H9 (cell line): Measurements from ENCODE around the gene ARHGEF7. TPM values are rescaled to one million over a fixed set of nuclear protein-coding genes. Genes with fewer than 3 reads are reported as not detected.

Source experiments
- DNase-seq: peaks from one replicate; pipeline ENCODE4 v3.0.0-alpha.2; 2017
- H2AFZ ChIP-seq: one replicate; pipeline ENCODE4 v1.6.1; 2013; ENCODE audit warnings: mild to moderate bottlenecking, low read length, control low read depth, moderate library complexity
- H2AK5ac ChIP-seq: 2 replicates; pipeline ENCODE4 v1.6.1; 2013; ENCODE audit warnings: low read length, control low read depth, mixed read lengths; ENCODE audit not compliant: insufficient read length
- H2BK120ac ChIP-seq: one replicate; pipeline ENCODE4 v1.6.1; 2013; ENCODE audit warnings: low read depth, mild to moderate bottlenecking, low read length, control low read depth, inconsistent platforms; ENCODE audit not compliant: poor library complexity, severe bottlenecking
- H2BK12ac ChIP-seq: 2 replicates; pipeline ENCODE4 v1.6.1; 2013; ENCODE audit warnings: low read length, control low read depth, mixed read lengths, low read depth; ENCODE audit not compliant: insufficient read length
- H2BK15ac ChIP-seq: 2 replicates; pipeline ENCODE4 v1.6.1; 2013; ENCODE audit warnings: low read depth, low read length, control low read depth
- H2BK20ac ChIP-seq: one replicate; pipeline ENCODE4 v1.6.1; 2013; ENCODE audit warnings: low read depth, mild to moderate bottlenecking, low read length, control low read depth, inconsistent platforms; ENCODE audit not compliant: poor library complexity, severe bottlenecking
- H2BK5ac ChIP-seq: 2 replicates; pipeline ENCODE4 v1.6.1; 2013; ENCODE audit warnings: low read length, control low read depth, mixed read lengths; ENCODE audit not compliant: insufficient read length
- H3K14ac ChIP-seq: 2 replicates; pipeline ENCODE4 v1.6.1; 2013; ENCODE audit warnings: low read length, control low read depth; ENCODE audit not compliant: insufficient read depth
- H3K18ac ChIP-seq: 2 replicates; pipeline ENCODE4 v1.6.1; 2013; ENCODE audit warnings: low read depth, mild to moderate bottlenecking, mixed read lengths, low read length, control low read depth; ENCODE audit not compliant: insufficient read length
- H3K23ac ChIP-seq: 2 replicates; pipeline ENCODE4 v1.6.1; 2013; ENCODE audit warnings: low read length, control low read depth, mixed read lengths, low read depth; ENCODE audit not compliant: insufficient read length
- H3K23me2 ChIP-seq: 2 replicates; pipeline ENCODE4 v1.6.1; 2013; ENCODE audit warnings: low read depth, mild to moderate bottlenecking, mixed read lengths, low read length, control low read depth; ENCODE audit not compliant: insufficient read length, poor library complexity, severe bottlenecking
- H3K27ac ChIP-seq: 2 replicates; pipeline ENCODE4 v1.5.1; 2013; ENCODE audit warnings: low read length, control low read depth, mixed read lengths, low read depth; ENCODE audit not compliant: insufficient read length
- H3K27me3 ChIP-seq: 2 replicates; pipeline ENCODE4 v1.6.1; 2013; ENCODE audit warnings: low read length, control low read depth, inconsistent platforms; ENCODE audit not compliant: insufficient read depth
- H3K4ac ChIP-seq: 2 replicates; pipeline ENCODE4 v1.6.1; 2013; ENCODE audit warnings: low read depth, mild to moderate bottlenecking, control low read depth, inconsistent platforms, low read length, moderate library complexity
- H3K4me1 ChIP-seq: 2 replicates; pipeline ENCODE4 v1.6.1; 2013; ENCODE audit warnings: low read length, control low read depth, inconsistent platforms; ENCODE audit not compliant: insufficient read depth
- H3K4me2 ChIP-seq: 2 replicates; pipeline ENCODE4 v1.6.1; 2013; ENCODE audit warnings: low read length, control low read depth, mixed read lengths; ENCODE audit not compliant: insufficient read length, insufficient read depth
- H3K56ac ChIP-seq: 2 replicates; pipeline ENCODE4 v1.6.1; 2013; ENCODE audit warnings: low read depth, mild to moderate bottlenecking, mixed read lengths, low read length, control low read depth; ENCODE audit not compliant: insufficient read length
- H3K79me1 ChIP-seq: 2 replicates; pipeline ENCODE4 v1.6.1; 2013; ENCODE audit warnings: low read depth, mild to moderate bottlenecking, moderate library complexity, low read length, control low read depth, inconsistent platforms; ENCODE audit not compliant: insufficient read depth, poor library complexity, severe bottlenecking
- H3K79me2 ChIP-seq: 2 replicates; pipeline ENCODE4 v1.6.1; 2013; ENCODE audit warnings: low read length, control low read depth, inconsistent platforms; ENCODE audit not compliant: insufficient read depth
- H3K9ac ChIP-seq: 2 replicates; pipeline ENCODE4 v1.6.1; 2013; ENCODE audit warnings: low read length, control low read depth, mixed read lengths; ENCODE audit not compliant: insufficient read length; ENCODE audit errors: extremely low read depth
- H3K9me3 ChIP-seq: one replicate; pipeline ENCODE4 v1.6.1; 2013; ENCODE audit warnings: low read depth, low read length, inconsistent platforms; ENCODE audit not compliant: control insufficient read depth
- H3T11ph ChIP-seq: one replicate; pipeline ENCODE4 v1.6.1; 2013; ENCODE audit warnings: mild to moderate bottlenecking, low read length, control low read depth, inconsistent platforms
- H4K20me1 ChIP-seq: one replicate; pipeline ENCODE4 v1.6.1; 2013; ENCODE audit not compliant: control insufficient read depth, insufficient read length, insufficient read depth
- H4K5ac ChIP-seq: 2 replicates; pipeline ENCODE4 v1.6.1; 2013; ENCODE audit warnings: low read depth, mild to moderate bottlenecking, mixed read lengths, low read length, control low read depth; ENCODE audit not compliant: insufficient read length
- H4K8ac ChIP-seq: replicated peaks from 2 replicates; pipeline ENCODE4 v1.6.1; 2013; ENCODE audit warnings: low read length, control low read depth, mixed read lengths, low read depth; ENCODE audit not compliant: insufficient read length
- H4K91ac ChIP-seq: 2 replicates; pipeline ENCODE4 v1.6.1; 2013; ENCODE audit warnings: low read depth, mild to moderate bottlenecking, moderate library complexity, mixed read lengths, low read length, control low read depth; ENCODE audit not compliant: insufficient read length
- H3K27ac Mint-ChIP-seq, 3 experiments: 2 replicates in 2 of 3; 3 replicates in 1 of 3; pipeline ENCODE4 v1.8.0; 2020 to 2021; ENCODE audit warnings: mixed read lengths in 3 of 3, mild to moderate bottlenecking in 1 of 3, moderate library complexity in 1 of 3
- H3K27me3 Mint-ChIP-seq: 2 replicates; pipeline ENCODE4 v1.8.0; 2021; ENCODE audit warnings: low read depth, mild to moderate bottlenecking, moderate library complexity, mixed read lengths
- H3K36me3 Mint-ChIP-seq, 3 experiments: 2 replicates in 2 of 3; 3 replicates in 1 of 3; pipeline ENCODE4 v1.8.0; 2020 to 2021; ENCODE audit warnings: low read depth in 3 of 3, mixed read lengths in 3 of 3; ENCODE audit not compliant: insufficient read depth in 1 of 3
- H3K4me1 Mint-ChIP-seq, 2 experiments: 2 replicates each; pipeline ENCODE4 v1.8.0; 2020; ENCODE audit warnings: mixed read lengths in 2 of 2
- H3K4me3 Mint-ChIP-seq, 2 experiments: 2 replicates in 1 of 2; 3 replicates in 1 of 2; pipeline ENCODE4 v1.8.0; 2020 to 2021; ENCODE audit warnings: mild to moderate bottlenecking in 2 of 2, mixed read lengths in 2 of 2, moderate library complexity in 1 of 2
- H3K9me3 Mint-ChIP-seq, 2 experiments: 2 replicates in 1 of 2; 3 replicates in 1 of 2; pipeline ENCODE4 v1.8.0; 2020; ENCODE audit warnings: mild to moderate bottlenecking in 2 of 2, mixed read lengths in 2 of 2, moderate library complexity in 1 of 2
- WGBS: extraction: QIAGEN DNeasy Blood & Tissue Kit; methylation state at CpG from one replicate; pipeline ENCODE4 v1.1.7; 2013; ENCODE audit warnings: missing lambda C conversion rate, low lambda C conversion rate, mixed read lengths; ENCODE audit not compliant: insufficient read length; ENCODE audit errors: extremely low coverage; 5-methylcytosine and 5-hydroxymethylcytosine counted together
- total RNA-seq: library from RNA; stranded (reverse); gene quantifications from 2 replicates; pipeline ENCODE4 v1.2.1, GENCODE V29; 2021
- TF ChIP-seq, protein P1 (sequence below): fragments of 200-600 bp; sonication (generic); conservative IDR thresholded peaks from 3 replicates; pipeline ENCODE4 v1.8.0; 2021; ENCODE audit warnings: antibody characterized with exemption, mild to moderate bottlenecking

ARHGEF7 gene
- total RNA-seq, 1 experiment from 2014 or later, result 51.9 TPM

DNA sequence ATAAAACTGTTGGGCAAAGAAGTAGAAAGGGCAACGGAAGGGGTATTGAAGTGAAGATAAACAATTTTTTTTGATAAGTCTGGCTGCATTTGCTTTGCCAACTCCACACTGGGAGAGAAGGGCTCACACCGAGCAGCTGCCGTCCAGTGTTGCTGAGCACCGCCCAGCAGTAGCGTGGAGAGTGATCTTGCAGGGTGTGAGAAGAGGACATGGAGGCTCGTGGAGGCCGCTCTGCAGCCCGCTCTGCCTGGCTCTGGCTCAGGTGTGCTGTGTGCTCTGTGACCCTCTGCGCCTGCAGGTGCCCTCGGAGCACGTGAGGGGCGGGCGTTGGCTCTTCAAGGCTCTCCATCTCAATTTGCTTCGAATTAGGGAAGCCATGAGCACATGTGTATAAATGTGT lies 169.5 kb downstream of the ARHGEF7 start:
- no peak overlapping the region for H3K18ac ChIP-seq
- H3K23ac ChIP-seq, result no peak overlapping the region
- no peak overlapping the region for H3T11ph ChIP-seq
- H2BK20ac ChIP-seq, result no peak overlapping the region
- no peak overlapping the region for H2BK12ac ChIP-seq
- H3K27ac Mint-ChIP-seq, result peak overlapping the region in 1 of 3 experiments; percentile 0; a peak in 1 of 7 replicates
- H3K23me2 ChIP-seq, result no peaks in the 10 kb centered on the region
- H3K14ac ChIP-seq, result no peak overlapping the region
- WGBS, result no CpG with 5 or more reads among the region's 14 CpGs
- no peak overlapping the region for H4K8ac ChIP-seq
- H3K79me2 ChIP-seq, result no peaks in the 10 kb centered on the region
- DNase-seq, result no peak
- H3K79me1 ChIP-seq, result no peaks in the 10 kb centered on the region
- H4K5ac ChIP-seq, result no peak overlapping the region
- no peak overlapping the region for H3K9ac ChIP-seq
- H3K4ac ChIP-seq, result no peak overlapping the region
- no peaks in the 10 kb centered on the region for H3K9me3 Mint-ChIP-seq
- H3K4me3 Mint-ChIP-seq, result no peak overlapping the region
- H3K27me3 Mint-ChIP-seq, result no peaks in the 10 kb centered on the region; the same call in 1 of the 2 replicates
- no peak overlapping the region for H3K4me2 ChIP-seq
- H2AFZ ChIP-seq, result no peak overlapping the region
- no peaks in the 10 kb centered on the region for H3K4me1 ChIP-seq
- no peak overlapping the region for H3K27ac ChIP-seq
- H3K9me3 ChIP-seq, result no peaks in the 10 kb centered on the region
- H3K36me3 Mint-ChIP-seq, result peaks cover 31 to 78% (median 75%) of the 10 kb centered on the region in 3 experiments
- no peak overlapping the region for H2BK5ac ChIP-seq
- no peaks in the 10 kb centered on the region for H4K20me1 ChIP-seq
- H3K27me3 ChIP-seq, result no peaks in the 10 kb centered on the region
- no peaks in the 10 kb centered on the region for H3K4me1 Mint-ChIP-seq
- H2BK15ac ChIP-seq, result no peak overlapping the region
- H2BK120ac ChIP-seq, result no peak overlapping the region
- no peak overlapping the region for H2AK5ac ChIP-seq
- H4K91ac ChIP-seq, result no peak overlapping the region
- H3K56ac ChIP-seq, result no peak overlapping the region
- TF ChIP-seq, protein P1, sequence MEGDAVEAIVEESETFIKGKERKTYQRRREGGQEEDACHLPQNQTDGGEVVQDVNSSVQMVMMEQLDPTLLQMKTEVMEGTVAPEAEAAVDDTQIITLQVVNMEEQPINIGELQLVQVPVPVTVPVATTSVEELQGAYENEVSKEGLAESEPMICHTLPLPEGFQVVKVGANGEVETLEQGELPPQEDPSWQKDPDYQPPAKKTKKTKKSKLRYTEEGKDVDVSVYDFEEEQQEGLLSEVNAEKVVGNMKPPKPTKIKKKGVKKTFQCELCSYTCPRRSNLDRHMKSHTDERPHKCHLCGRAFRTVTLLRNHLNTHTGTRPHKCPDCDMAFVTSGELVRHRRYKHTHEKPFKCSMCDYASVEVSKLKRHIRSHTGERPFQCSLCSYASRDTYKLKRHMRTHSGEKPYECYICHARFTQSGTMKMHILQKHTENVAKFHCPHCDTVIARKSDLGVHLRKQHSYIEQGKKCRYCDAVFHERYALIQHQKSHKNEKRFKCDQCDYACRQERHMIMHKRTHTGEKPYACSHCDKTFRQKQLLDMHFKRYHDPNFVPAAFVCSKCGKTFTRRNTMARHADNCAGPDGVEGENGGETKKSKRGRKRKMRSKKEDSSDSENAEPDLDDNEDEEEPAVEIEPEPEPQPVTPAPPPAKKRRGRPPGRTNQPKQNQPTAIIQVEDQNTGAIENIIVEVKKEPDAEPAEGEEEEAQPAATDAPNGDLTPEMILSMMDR, result no peak
